ENCODE data around the gene SERINC4. TPM values are rescaled to one million over a fixed set of nuclear protein-coding genes. Genes with fewer than 3 reads are reported as not detected.

The SERINC4 gene
- total and polyA plus RNA-seq, 9 of the 15 experiments (the other 6 are each of a cell fraction or from before 2014, with no cell fraction given), result 0.14 to 0.86 (median 0.18) TPM; not detected in 2

GRCh38 chr15:43748376-43748775 lies 51.6 kb downstream of the SERINC4 start:
- 11% methylated on average over 2 of the region's 3 CpGs for WGBS (ENCODE audit: insufficient coverage, low coverage, missing lambda C conversion rate)
- DNase-seq (ENCODE audit: extremely low read depth in 1 of 4, low spot score in 3 of 4), result peak in 1 of 4 experiments; percentile 14
- peak overlapping the region; percentile 41 to 90; a peak in 2 of 4 replicates for H3K9ac ChIP-seq (ENCODE audit: insufficient read depth in 1 of 2, low read depth in 2 of 2, low read length in 2 of 2)
- H3K4me1 ChIP-seq (replicated peaks in 1 of 2; ENCODE audit: control insufficient read depth in 2 of 2, insufficient read depth in 2 of 2, low read length in 2 of 2), result peaks cover 8% of the 10 kb centered on the region in 2 experiments; a peak in 4 of 5 replicates
- H3K9me1 ChIP-seq (ENCODE audit: control insufficient read depth, insufficient read depth, low read length), result no peaks in the 10 kb centered on the region
- H3K27me3 ChIP-seq (ENCODE audit: control insufficient read depth in 2 of 2, insufficient read depth in 2 of 2, low read length in 2 of 2), result no peaks in the 10 kb centered on the region
- peaks cover 20% of the 10 kb centered on the region; the same call in 1 of the 2 replicates for H4K20me1 ChIP-seq (replicated peaks; ENCODE audit: control insufficient read depth, insufficient read depth, low read length)
- ATAC-seq, result no peak
- H3K27ac ChIP-seq (ENCODE audit: extremely low read depth, low read depth, low read length), result no peak overlapping the region
- no peak overlapping the region for H2AFZ ChIP-seq (ENCODE audit: low read depth, low read length)
- H3K36me3 ChIP-seq (ENCODE audit: control insufficient read depth, insufficient read depth, low read length), result peaks cover 48% of the 10 kb centered on the region
- no peaks in the 10 kb centered on the region for H3K9me3 ChIP-seq (replicated peaks; ENCODE audit: control insufficient read depth, insufficient read depth, low read depth, low read length)
- in situ Hi-C loops (cut with MboI), result no loop called here
- BruUV-seq (replicated peaks), result no TSS peak
- intact Hi-C loops (cut with micrococcal nuclease), result no loop called here
- POLR2A ChIA-PET, result interaction anchor here (0.7 to 2.2 kb wide), 3 partner anchors 8 to 76 kb away, joined by 3 to 9 read pairs (median 4); partner anchors contain the start of gene MFAP1
- peaks cover 73% of the 10 kb centered on the region for H3K79me2 ChIP-seq (ENCODE audit: control insufficient read depth, insufficient read depth, low read length)
- peak overlapping the region; percentile 89 for H3K4me2 ChIP-seq (ENCODE audit: insufficient read depth, low read length)
- CTCF ChIA-PET (ENCODE audit: low intra/inter-chr PET ratio), result no interaction called here
- peak overlapping the region; percentile 83 for H3K4me3 ChIP-seq
- FAIRE-seq, result no peak
- no peak for TF ChIP-seq ZNF140 (CRISPR knock-in tag; IDR thresholded peaks at IDR 0.05)
- TF ChIP-seq LARP7 (IDR thresholded peaks at IDR 0.05), result no peak
- 0 out of 2 replicates have a peak, but pooled peaks have one; percentile 12 for TF ChIP-seq POLR2A (conservative IDR thresholded peaks at IDR 0.05)
- no peak for TF ChIP-seq ZNF197 (CRISPR knock-in tag; IDR thresholded peaks at IDR 0.05; ENCODE audit: low read depth)
- TF ChIP-seq SMAD4 (CRISPR knock-in tag; conservative IDR thresholded peaks at IDR 0.05), result no peak
- TF ChIP-seq ZNF3 (CRISPR knock-in tag; IDR thresholded peaks at IDR 0.05), result no peak
- no peak for TF ChIP-seq ESRRB (CRISPR knock-in tag; IDR thresholded peaks at IDR 0.05; ENCODE audit: borderline replicate concordance)
- no peak for TF ChIP-seq HMGXB4 (CRISPR knock-in tag; IDR thresholded peaks at IDR 0.05)
- TF ChIP-seq REST (IDR thresholded peaks at IDR 0.05; ENCODE audit: borderline replicate concordance), result no peak
- no peak for TF ChIP-seq REST (CRISPR knock-in tag; IDR thresholded peaks at IDR 0.05; ENCODE audit: low read depth)
- TF ChIP-seq USF1 (CRISPR knock-in tag; IDR thresholded peaks at IDR 0.05), result no peak
- no peak for TF ChIP-seq HLTF (IDR thresholded peaks at IDR 0.05)
- no peak for TF ChIP-seq ZNF785 (CRISPR knock-in tag; IDR thresholded peaks at IDR 0.05)
- 0 out of 2 replicates have a peak, but pooled peaks have one; percentile 34 for TF ChIP-seq RBFOX2 (IDR thresholded peaks at IDR 0.05; ENCODE audit: low read depth, low read length)
